Upper lobe of right lung (tissue), 1 donor: Measurements from ENCODE around the gene C2orf72. TPM values are rescaled to one million over a fixed set of nuclear protein-coding genes. Genes with fewer than 3 reads are reported as not detected.

Source experiments
- ATAC-seq: fragments of 200-7000 bp; cut with Tn5 transposase; one replicate; pipeline ENCODE4 v1.9.1; 2020; ENCODE audit warnings: mild to moderate bottlenecking, moderate library complexity
- DNase-seq: peaks from one replicate; pipeline ENCODE4 v3.0.0-alpha.2; 2020
- H3K27ac ChIP-seq: fragments of 200-600 bp; one replicate; pipeline ENCODE4 v1.8.0; 2022
- H3K27me3 ChIP-seq: fragments of 200-600 bp; one replicate; pipeline ENCODE4 v1.8.0; 2022; ENCODE audit warnings: mild to moderate bottlenecking
- H3K36me3 ChIP-seq: fragments of 200-600 bp; one replicate; pipeline ENCODE4 v1.8.0; 2022
- H3K4me1 ChIP-seq: fragments of 200-600 bp; one replicate; pipeline ENCODE4 v1.8.0; 2022
- H3K4me3 ChIP-seq: fragments of 200-600 bp; one replicate; pipeline ENCODE4 v1.8.0; 2022; ENCODE audit warnings: mild to moderate bottlenecking
- H3K9me3 ChIP-seq: fragments of 200-600 bp; one replicate; pipeline ENCODE4 v1.8.0; 2022
- CTCF ChIP-seq: fragments of 200-600 bp; IDR thresholded peaks from one replicate; pipeline ENCODE4 v1.8.0; 2022; ENCODE audit warnings: antibody characterized with exemption
- intact Hi-C: fragments of 100-400 bp; cut with DNase I; formaldehyde crosslinking; loops from one replicate; pipeline ENCODE4 v1.11.0; 2022
- long read RNA-seq: library from polyadenylated mRNA; unstranded; transcript quantifications from one replicate; pipeline ENCODE4 v2.0.0, GENCODE V29; 2021
- total RNA-seq: library from RNA; stranded (reverse); fragmentation: NEBNext Ultra II Directional; extraction: Animal tissue kit (Norgen Biotek cat#: 25700); gene quantifications from one replicate; pipeline ENCODE4 v1.2.1, GENCODE V29; 2021
- donor health status: DM: no; HTN: yes; CAD: no; lungs with severe emphysema.

C2orf72 gene
- 1.5 TPM for total RNA-seq
- long read RNA-seq, transcript C2orf72-201 (3 exons, 3,657 nt) = major isoform, 5 of 5 reads
- long read RNA-seq, partial matches to known transcripts = 0 of 5 reads
- long read RNA-seq, other reads (novel, unspliced or antisense) = 0 of 5 reads

GRCh38 chr2:231037202-231037730 lies at the start of gene C2orf72:
Gene C2orf72 (plus strand): TSS chr2:231037523. CDS start chr2:231037566, 43 bp downstream.
- H3K4me3 ChIP-seq = peak within 1 kb of the TSS; percentile 28
- DNase-seq (no peak), ATAC-seq (no peak)
- intact Hi-C loops = no loop called here
- peaks cover 60% of the 10 kb centered on the region for H3K27me3 ChIP-seq
- no peaks in the 10 kb centered on the region for H3K9me3 ChIP-seq
- H3K27ac ChIP-seq = no peak within 1 kb of the TSS
- H3K36me3 ChIP-seq = no peaks in the 10 kb centered on the region
- no peak for TF ChIP-seq CTCF
- no peaks in the 10 kb centered on the region for H3K4me1 ChIP-seq

- H3K4me1 ChIP-seq = peaks cover 3% of the 10 kb centered on the region
- no peak overlapping the region for H3K4me3 ChIP-seq
- ATAC-seq = no peak
- H3K27me3 ChIP-seq = peaks cover 40% of the 10 kb centered on the region
- no peak for DNase-seq
- intact Hi-C loops = loop anchor here (10.0 kb wide), 2 partner anchors 85 to 165 kb away; no protein-coding TSS in a partner anchor
- H3K27ac ChIP-seq = no peak overlapping the region
- no peak for TF ChIP-seq CTCF
- H3K36me3 ChIP-seq = no peaks in the 10 kb centered on the region
- H3K9me3 ChIP-seq = no peaks in the 10 kb centered on the region
Measured at GRCh38 chr2:230989731-230990130, 47.6 kb upstream of the C2orf72 start.

- TF ChIP-seq CTCF = no peak
- no peak for ATAC-seq
- intact Hi-C loops = no loop called here
- Histone ChIP-seq H3K4me1 (peaks cover 3% of the 10 kb centered on the region), H3K9me3 (no peaks in the 10 kb centered on the region), H3K27me3 (peaks cover 40% of the 10 kb centered on the region), H3K4me3 (no peak overlapping the region), H3K36me3 (no peaks in the 10 kb centered on the region), H3K27ac (no peak overlapping the region)
- no peak for DNase-seq
Measured at GRCh38 chr2:230990131-230990898, 47.0 kb upstream of the C2orf72 start.

- no peak overlapping the region for H3K4me3 ChIP-seq
- no peaks in the 10 kb centered on the region for H3K36me3 ChIP-seq
- H3K9me3 ChIP-seq = no peaks in the 10 kb centered on the region
- H3K4me1 ChIP-seq = peaks cover 3% of the 10 kb centered on the region
- no peak for ATAC-seq
- peaks cover 40% of the 10 kb centered on the region for H3K27me3 ChIP-seq
- intact Hi-C loops = no loop called here
- no peak for DNase-seq
- no peak overlapping the region for H3K27ac ChIP-seq
- TF ChIP-seq CTCF = no peak
Measured at GRCh38 chr2:230990899-230991150, 46.5 kb upstream of the C2orf72 start.

GRCh38 chr2:230991598-230991997 lies 45.7 kb upstream of the C2orf72 start:
- H3K4me1 ChIP-seq = peaks cover 3% of the 10 kb centered on the region
- no peaks in the 10 kb centered on the region for H3K36me3 ChIP-seq
- intact Hi-C loops = no loop called here
- H3K4me3 ChIP-seq = no peak overlapping the region
- no peaks in the 10 kb centered on the region for H3K9me3 ChIP-seq
- no peak for ATAC-seq
- peaks cover 35% of the 10 kb centered on the region for H3K27me3 ChIP-seq
- no peak for DNase-seq
- H3K27ac ChIP-seq = no peak overlapping the region
- TF ChIP-seq CTCF = no peak
